DOHH2 (cell line): ENCODE data around the gene TMEM273.

Source experiments
- EZH2phosphoT487 ChIP-seq: fragments of 200-600 bp; sonication (generic); IDR thresholded peaks from 2 replicates; pipeline ENCODE4 v1.6.1; 2017; ENCODE audit warnings: borderline replicate concordance, mild to moderate bottlenecking, antibody characterized with exemption, low read length, moderate library complexity, mixed read lengths
- TF ChIP-seq, protein P1 (sequence below): fragments of 200-600 bp; sonication (generic); IDR thresholded peaks from one replicate; pipeline ENCODE4 v1.5.1; 2014; ENCODE audit warnings: antibody characterized with exemption, mild to moderate bottlenecking, low read depth, low read length; ENCODE audit not compliant: poor library complexity, severe bottlenecking

DNA sequence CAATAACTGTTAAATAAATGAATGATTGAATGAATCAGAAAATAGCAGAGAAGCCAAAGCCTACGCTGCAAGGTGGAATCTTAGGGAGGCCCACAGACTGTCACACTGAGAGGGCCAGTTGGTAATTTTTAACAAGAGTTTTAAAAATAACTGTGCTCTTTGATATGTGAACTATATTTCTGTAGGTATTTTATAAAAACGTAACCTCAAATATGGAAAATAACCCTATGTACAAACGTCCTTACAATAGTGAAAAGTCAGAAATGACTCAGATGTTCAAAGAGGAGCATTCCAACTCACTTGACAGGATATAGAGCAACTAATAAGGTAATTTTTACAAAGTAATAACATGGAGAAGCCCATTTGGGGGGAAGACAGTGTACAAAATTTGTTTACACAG is 18.9 kb upstream of the TMEM273 start:
- TF ChIP-seq, protein P1, sequence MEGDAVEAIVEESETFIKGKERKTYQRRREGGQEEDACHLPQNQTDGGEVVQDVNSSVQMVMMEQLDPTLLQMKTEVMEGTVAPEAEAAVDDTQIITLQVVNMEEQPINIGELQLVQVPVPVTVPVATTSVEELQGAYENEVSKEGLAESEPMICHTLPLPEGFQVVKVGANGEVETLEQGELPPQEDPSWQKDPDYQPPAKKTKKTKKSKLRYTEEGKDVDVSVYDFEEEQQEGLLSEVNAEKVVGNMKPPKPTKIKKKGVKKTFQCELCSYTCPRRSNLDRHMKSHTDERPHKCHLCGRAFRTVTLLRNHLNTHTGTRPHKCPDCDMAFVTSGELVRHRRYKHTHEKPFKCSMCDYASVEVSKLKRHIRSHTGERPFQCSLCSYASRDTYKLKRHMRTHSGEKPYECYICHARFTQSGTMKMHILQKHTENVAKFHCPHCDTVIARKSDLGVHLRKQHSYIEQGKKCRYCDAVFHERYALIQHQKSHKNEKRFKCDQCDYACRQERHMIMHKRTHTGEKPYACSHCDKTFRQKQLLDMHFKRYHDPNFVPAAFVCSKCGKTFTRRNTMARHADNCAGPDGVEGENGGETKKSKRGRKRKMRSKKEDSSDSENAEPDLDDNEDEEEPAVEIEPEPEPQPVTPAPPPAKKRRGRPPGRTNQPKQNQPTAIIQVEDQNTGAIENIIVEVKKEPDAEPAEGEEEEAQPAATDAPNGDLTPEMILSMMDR: no peak
- TF ChIP-seq EZH2phosphoT487: no peak
